H1 (cell line): ENCODE measurements around the gene PTPRF. TPM values are rescaled to one million over a fixed set of nuclear protein-coding genes. Genes with fewer than 3 reads are reported as not detected.

Source experiments
- CTCF ChIA-PET: fragments of 300-600 bp; sonication (Branson Sonifier 250); formaldehyde crosslinking; loops from one replicate; lab custom pipeline; 2021; ENCODE audit not compliant: partially characterized antibody; lab: Charles Lee
- POLR2A ChIA-PET: fragments of 300-600 bp; sonication (Branson Sonifier 250); formaldehyde crosslinking; loops from one replicate; lab custom pipeline; 2021; ENCODE audit warnings: inconsistent platforms; ENCODE audit not compliant: partially characterized antibody; lab: Charles Lee
- DNase-seq, 2 experiments: peaks; one replicate each; pipeline versions ENCODE4 v3.0.0 to v3.0.0-alpha.2; 2010 to 2022; ENCODE audit warnings: low spot score in 2 of 2, low read depth in 1 of 2, mixed read lengths in 1 of 2
- FAIRE-seq: peaks from 2 replicates; lab custom pipeline; 2011; peaks lifted over from hg19 to GRCh38; lab: Jason Lieb, UNC
- H2AFZ ChIP-seq: 2 replicates; pipeline ENCODE4 v1.8.1; 2012; ENCODE audit warnings: low read length, inconsistent platforms
- H2AK5ac ChIP-seq: 2 replicates; pipeline ENCODE4 v1.6.1; 2013; ENCODE audit warnings: low read depth, low read length
- H2BK120ac ChIP-seq: replicated peaks from 2 replicates; pipeline ENCODE3; 2013; ENCODE audit warnings: low read depth, low read length, inconsistent platforms
- H2BK12ac ChIP-seq: 2 replicates; pipeline ENCODE4 v1.6.1; 2013; ENCODE audit warnings: low read depth, low read length
- H2BK15ac ChIP-seq: 2 replicates; pipeline ENCODE4 v1.6.1; 2013; ENCODE audit warnings: low read length
- H2BK20ac ChIP-seq: 2 replicates; pipeline ENCODE4 v1.6.1; 2013; ENCODE audit warnings: low read length
- H2BK5ac ChIP-seq: 2 replicates; pipeline ENCODE4 v1.6.1; 2013; ENCODE audit warnings: low read depth, low read length
- H3K14ac ChIP-seq: 2 replicates; pipeline ENCODE4 v1.6.1; 2013; ENCODE audit warnings: inconsistent platforms; ENCODE audit not compliant: insufficient read length
- H3K18ac ChIP-seq: 2 replicates; pipeline ENCODE4 v1.6.1; 2013; ENCODE audit warnings: low read length; ENCODE audit errors: extremely low read depth
- H3K23ac ChIP-seq: 2 replicates; pipeline ENCODE4 v1.6.1; 2013; ENCODE audit warnings: inconsistent platforms; ENCODE audit not compliant: insufficient read length
- H3K23me2 ChIP-seq: 2 replicates; pipeline ENCODE4 v1.6.1; 2013; ENCODE audit warnings: low read depth, low read length
- H3K27ac ChIP-seq: 2 replicates; pipeline ENCODE4 v1.6.1; 2011; ENCODE audit warnings: low read depth, low read length, inconsistent platforms
- H3K27me3 ChIP-seq, 4 experiments: replicated peaks in 1 of 4; 1 replicate in 1 of 4; 2 replicates in 3 of 4; pipeline versions ENCODE4 v1.6.1 to v1.8.1; 2011 to 2013; ENCODE audit warnings: low read length in 3 of 4, mild to moderate bottlenecking in 3 of 4, inconsistent platforms in 2 of 4, mixed read lengths in 2 of 4, moderate library complexity in 1 of 4; ENCODE audit not compliant: control insufficient read depth in 3 of 4, insufficient read depth in 3 of 4; ENCODE audit errors: extremely low read depth in 1 of 4
- H3K36me3 ChIP-seq, 4 experiments: 2 replicates each; pipeline versions ENCODE4 v1.6.1 to v1.8.1; 2011 to 2013; ENCODE audit warnings: mild to moderate bottlenecking in 4 of 4, low read length in 3 of 4, moderate library complexity in 2 of 4, control low read depth in 1 of 4, inconsistent platforms in 1 of 4; ENCODE audit not compliant: insufficient read depth in 4 of 4, control insufficient read depth in 2 of 4
- H3K4ac ChIP-seq: replicated peaks from 2 replicates; pipeline ENCODE3; 2013; ENCODE audit warnings: low read length, low read depth, mixed read lengths, inconsistent platforms; ENCODE audit not compliant: insufficient read length
- H3K4me1 ChIP-seq, 4 experiments: replicated peaks in 1 of 4; 1 replicate in 1 of 4; 2 replicates in 3 of 4; pipeline versions ENCODE4 v1.6.1 to v1.8.1; 2011 to 2013; ENCODE audit warnings: low read length in 3 of 4, inconsistent platforms in 2 of 4, mixed read lengths in 1 of 4; ENCODE audit not compliant: insufficient read depth in 4 of 4, control insufficient read depth in 3 of 4
- H3K4me2 ChIP-seq, 2 experiments: 2 replicates each; pipeline versions ENCODE4 v1.6.1 to v1.8.1; 2011 to 2013; ENCODE audit warnings: low read depth in 2 of 2, low read length in 2 of 2, control low read depth in 1 of 2, inconsistent platforms in 1 of 2, mild to moderate bottlenecking in 1 of 2; ENCODE audit not compliant: insufficient read depth in 1 of 2
- H3K4me3 ChIP-seq, 4 experiments: fragments of 200-600, 300-600 bp in 1 of 4; sonication (generic), shearing (Covaris generic), sonication (Bioruptor Twin) in 1 of 4; 2 replicates each; pipeline versions ENCODE4 v1.5.1 to v1.8.1; 2011 to 2016; ENCODE audit warnings: low read length in 4 of 4, low read depth in 3 of 4, control low read depth in 2 of 4, inconsistent platforms in 2 of 4, mild to moderate bottlenecking in 2 of 4, mixed read lengths in 1 of 4, moderate library complexity in 1 of 4; ENCODE audit not compliant: insufficient read depth in 2 of 4; ENCODE audit errors: extremely low read depth in 1 of 4
- H3K56ac ChIP-seq: replicated peaks from 2 replicates; pipeline ENCODE3; 2013; ENCODE audit warnings: low read depth, mild to moderate bottlenecking, mixed read lengths, low read length, inconsistent platforms; ENCODE audit not compliant: insufficient read length
- H3K79me1 ChIP-seq: 2 replicates; pipeline ENCODE4 v1.6.1; 2013; ENCODE audit warnings: low read depth, low read length, control low read depth
- H3K79me2 ChIP-seq, 2 experiments: 2 replicates each; pipeline versions ENCODE4 v1.6.1 to v1.8.1; 2012 to 2013; ENCODE audit warnings: low read length in 2 of 2, mild to moderate bottlenecking in 2 of 2, inconsistent platforms in 1 of 2; ENCODE audit not compliant: insufficient read depth in 2 of 2, control insufficient read depth in 1 of 2
- H3K9ac ChIP-seq, 4 experiments: replicated peaks in 1 of 4; 1 replicate in 1 of 4; 2 replicates in 3 of 4; pipeline versions ENCODE4 v1.6.1 to v1.8.1; 2011 to 2013; ENCODE audit warnings: low read depth in 3 of 4, low read length in 3 of 4, control low read depth in 2 of 4, mild to moderate bottlenecking in 2 of 4, moderate library complexity in 2 of 4, inconsistent platforms in 1 of 4; ENCODE audit errors: extremely low read depth in 1 of 4
- H3K9me3 ChIP-seq, 2 experiments: 2 replicates each; pipeline versions ENCODE4 v1.6.1 to v1.8.1; 2012 to 2013; ENCODE audit warnings: mild to moderate bottlenecking in 2 of 2, moderate library complexity in 2 of 2, control low read depth in 1 of 2, inconsistent platforms in 1 of 2, low read depth in 1 of 2, low read length in 1 of 2, mixed read lengths in 1 of 2; ENCODE audit not compliant: insufficient read depth in 2 of 2
- H4K20me1 ChIP-seq, 2 experiments: replicated peaks in 1 of 2; 2 replicates each; pipeline versions ENCODE3 to v1.8.1; 2011 to 2013; ENCODE audit warnings: inconsistent platforms in 2 of 2, low read length in 2 of 2, mild to moderate bottlenecking in 1 of 2; ENCODE audit not compliant: insufficient read depth in 2 of 2, control insufficient read depth in 1 of 2
- H4K5ac ChIP-seq: 2 replicates; pipeline ENCODE4 v1.6.1; 2013; ENCODE audit warnings: low read length, low read depth, mixed read lengths, inconsistent platforms; ENCODE audit not compliant: insufficient read length
- H4K8ac ChIP-seq: 2 replicates; pipeline ENCODE4 v1.8.0; 2013; ENCODE audit warnings: mild to moderate bottlenecking, moderate library complexity, low read length, inconsistent platforms; ENCODE audit not compliant: insufficient read depth; ENCODE audit errors: extremely low read depth
- H4K91ac ChIP-seq: replicated peaks from 2 replicates; pipeline ENCODE3; 2013; ENCODE audit warnings: low read length, mixed read lengths, inconsistent platforms; ENCODE audit not compliant: insufficient read length
- BCL11A ChIP-seq, 2 experiments: IDR thresholded peaks; one replicate each; pipeline ENCODE4 v1.6.1; 2011; ENCODE audit warnings: low read depth in 2 of 2, low read length in 2 of 2, mild to moderate bottlenecking in 2 of 2
- BRCA1 ChIP-seq: IDR thresholded peaks from 2 replicates; pipeline ENCODE4 v1.6.1; 2012; ENCODE audit warnings: low read depth, low read length, improper control_type of control experiment
- EGR1 ChIP-seq: IDR thresholded peaks from 2 replicates; pipeline ENCODE4 v1.6.1; 2011; ENCODE audit warnings: low read depth, low read length, borderline replicate concordance
- EZH2 ChIP-seq: fragments of 200-600 bp; sonication (generic); IDR thresholded peaks from 2 replicates; pipeline ENCODE4 v1.7.1; 2012; ENCODE audit warnings: low read depth, mild to moderate bottlenecking, moderate library complexity, low read length, inconsistent platforms; ENCODE audit not compliant: severe bottlenecking
- JUND ChIP-seq: IDR thresholded peaks from 2 replicates; pipeline ENCODE4 v1.6.1; 2011; ENCODE audit warnings: mild to moderate bottlenecking, improper control_type of control experiment, low read length
- KDM4A ChIP-seq: IDR thresholded peaks from one replicate; pipeline ENCODE4 v1.7.1; 2012; ENCODE audit warnings: low read depth, mild to moderate bottlenecking, moderate library complexity, low read length, inconsistent platforms; ENCODE audit not compliant: severe bottlenecking
- POLR2A ChIP-seq, 2 experiments: IDR thresholded peaks; 1 replicate in 1 of 2; 2 replicates in 1 of 2; pipeline ENCODE4 v1.6.1; 2011; ENCODE audit warnings: low read depth in 2 of 2, low read length in 2 of 2, mild to moderate bottlenecking in 2 of 2; ENCODE audit errors: control extremely low read depth in 1 of 2
- POU5F1 ChIP-seq: IDR thresholded peaks from 2 replicates; pipeline ENCODE4 v1.6.1; 2011; ENCODE audit warnings: low read depth, mild to moderate bottlenecking, low read length, moderate library complexity
- RAD21 ChIP-seq, 2 experiments: IDR thresholded peaks in 1 of 2; conservative IDR thresholded peaks in 1 of 2; 2 replicates each; pipeline ENCODE4 v1.6.1; 2011; ENCODE audit warnings: low read depth in 2 of 2, low read length in 2 of 2, improper control_type of control experiment in 1 of 2, inconsistent platforms in 1 of 2, mild to moderate bottlenecking in 1 of 2, moderate library complexity in 1 of 2
- RBBP5 ChIP-seq: IDR thresholded peaks from 2 replicates; pipeline ENCODE4 v1.7.1; 2012; ENCODE audit warnings: low read depth, mild to moderate bottlenecking, inconsistent platforms, low read length, moderate library complexity, borderline replicate concordance
- SIRT6 ChIP-seq: IDR thresholded peaks from one replicate; pipeline ENCODE4 v1.7.1; 2012; ENCODE audit warnings: low read length, inconsistent platforms
- SP1 ChIP-seq: IDR thresholded peaks from 2 replicates; pipeline ENCODE4 v1.6.1; 2011; ENCODE audit warnings: low read depth, low read length
- TAF1 ChIP-seq: IDR thresholded peaks from 2 replicates; pipeline ENCODE4 v1.6.1; 2011; ENCODE audit warnings: mild to moderate bottlenecking, low read depth, low read length
- TAF7 ChIP-seq: optimal IDR thresholded peaks from 2 replicates; pipeline ENCODE3; 2011; ENCODE audit warnings: low read depth, mild to moderate bottlenecking, inconsistent platforms, low read length, moderate library complexity, borderline replicate concordance
- TCF12 ChIP-seq: IDR thresholded peaks from 2 replicates; pipeline ENCODE4 v1.6.1; 2011; ENCODE audit warnings: low read depth, mild to moderate bottlenecking, low read length
- WGBS, 2 experiments: shearing (Covaris generic) in 1 of 2; methylation state at CpG; one replicate each; pipeline versions ENCODE4 v1.1.6 to v1.1.7; 2013 to 2015; ENCODE audit warnings: low lambda C conversion rate in 2 of 2, mixed read lengths in 2 of 2, inconsistent platforms in 1 of 2, low coverage in 1 of 2, missing lambda C conversion rate in 1 of 2; ENCODE audit not compliant: insufficient replicate concordance in 2 of 2, insufficient coverage in 1 of 2, insufficient read length in 1 of 2; ENCODE audit errors: extremely low coverage in 1 of 2, missing lambda C conversion rate in 1 of 2; 5-methylcytosine and 5-hydroxymethylcytosine counted together
- polyA plus RNA-seq, 7 experiments: library from polyadenylated mRNA; depleted of rRNA in 3 of 7; stranded (reverse) in 5 of 7; unstranded in 2 of 7; fragments of >200 nt in 5 of 7; fragments of 200-250 nt in 2 of 7; gene quantifications; 1 replicate in 5 of 7; 2 replicates in 1 of 7; 4 replicates in 1 of 7; pipeline versions ENCODE4 v1.2.1 to v1.2.3, GENCODE V29; 2011 to 2013; ENCODE audit warnings: missing spikeins in 2 of 7, mixed read lengths in 2 of 7
- total RNA-seq: library from RNA; stranded (reverse); fragmentation: NEBNext Ultra II Directional; extraction: Animal tissue kit (Norgen Biotek cat#: 25700); gene quantifications from 2 replicates; pipeline ENCODE4 v1.2.1, GENCODE V29; 2021

The PTPRF gene
- total and polyA plus RNA-seq, 2 of the 8 experiments (the other 6 are each of a cell fraction or from before 2014, with no cell fraction given): 136 to 231 TPM

DNA sequence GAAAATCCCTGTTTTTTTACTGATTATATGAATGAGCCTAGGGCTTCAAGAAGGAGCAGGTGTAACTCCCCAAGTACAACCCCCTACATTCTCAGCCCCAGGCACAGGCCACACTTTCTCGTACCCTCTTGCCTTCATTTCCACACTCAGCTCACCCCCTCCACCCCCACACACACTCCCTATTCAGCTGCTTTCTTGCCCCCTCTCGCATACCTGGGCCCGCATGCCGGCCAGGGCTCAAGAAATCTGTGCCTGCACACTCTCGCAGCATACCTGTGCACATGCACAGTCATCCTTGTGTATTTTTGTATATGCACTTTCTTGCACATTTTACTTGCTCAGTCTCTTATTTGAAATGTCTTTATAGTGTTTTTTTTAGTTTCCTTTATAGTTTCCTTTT, 2.0 kb downstream of the PTPRF start:
- Histone ChIP-seq H3K14ac (no peak overlapping the region), H3K4me2 (peak overlapping the region; percentile 89 to 97), H3K4me1 (peaks cover 15 to 29% (median 23%) of the 10 kb centered on the region in 4 experiments), H2BK12ac (no peak overlapping the region), H3K36me3 (no peaks in the 10 kb centered on the region; a peak in 1 of 8 replicates), H3K79me1 (peaks cover 38% of the 10 kb centered on the region), H2BK5ac (no peak overlapping the region), H3K4ac (no peak overlapping the region), H4K91ac (no peak overlapping the region), H3K27ac (no peak overlapping the region), H2AK5ac (no peak overlapping the region), H3K23ac (no peak overlapping the region), H3K23me2 (peaks cover 11% of the 10 kb centered on the region), H2BK20ac (no peak overlapping the region), H3K56ac (no peak overlapping the region), H4K8ac (no peak overlapping the region), H3K79me2 (peaks cover 32 to 57% of the 10 kb centered on the region in 2 experiments), H2BK120ac (no peak overlapping the region), H3K9ac (no peak overlapping the region; a peak in 2 of 7 replicates), H3K9me3 (no peaks in the 10 kb centered on the region), H4K20me1 (peaks cover 27 to 40% of the 10 kb centered on the region in 2 experiments), H3K4me3 (peak overlapping the region; percentile 61 to 97 (median 83); a peak in 7 of 8 replicates), H4K5ac (no peak overlapping the region), H2AFZ (no peak overlapping the region), H3K27me3 (peaks cover 0 to 9% (median 6%) of the 10 kb centered on the region in 4 experiments; a peak in 5 of 7 replicates), H2BK15ac (no peak overlapping the region), H3K18ac (no peak overlapping the region; the same call in 1 of the 2 replicates)
- ChIA-PET POLR2A (interaction anchor here (0.9 to 15.4 kb wide), 12 partner anchors 15 to 174 kb away, joined by 3 to 270 read pairs (median 4); partner anchors contain the start of gene KDM4A), CTCF (interaction anchor here (1.0 to 10.8 kb wide), 13 partner anchors 13 to 402 kb away, joined by 3 to 169 read pairs (median 4); no protein-coding TSS in a partner anchor)
- DNase-seq (no peak), FAIRE-seq (no peak)
- 56% methylated on average over 5 of the region's 5 CpGs; no CpG with 5 or more reads in 1 of the 2 experiments for WGBS, 2 experiments
- TF ChIP-seq BRCA1: no peak
- TF ChIP-seq EGR1: no peak
- no peak for TF ChIP-seq JUND
- TF ChIP-seq TAF7: no peak
- no peak for TF ChIP-seq TCF12
- TF ChIP-seq BCL11A (IDR thresholded peaks at IDR 0.05; ENCODE audit: low read depth in 2 of 2, low read length in 2 of 2): no peak
- TF ChIP-seq POU5F1: no peak
- TF ChIP-seq RBBP5: no peak
- TF ChIP-seq SIRT6: no peak
- TF ChIP-seq RAD21 (IDR thresholded peaks at IDR 0.05 in 1 of 2, conservative IDR thresholded peaks at IDR 0.05 in 1 of 2; ENCODE audit: low read depth in 2 of 2, low read length in 2 of 2): no peak
- TF ChIP-seq SP1: no peak
- TF ChIP-seq KDM4A: no peak
- TF ChIP-seq POLR2A (IDR thresholded peaks at IDR 0.05; ENCODE audit: control extremely low read depth in 1 of 2, low read depth in 2 of 2, low read length in 2 of 2): no peak
- TF ChIP-seq EZH2: no peak
- no peak for TF ChIP-seq TAF1
